ENCODE results near the gene NOS3. TPM values are rescaled to one million over a fixed set of nuclear protein-coding genes. Genes with fewer than 3 reads are reported as not detected.

Gene NOS3
- total RNA-seq, 1 donor from 2014 or later, result 0.22 TPM

- DNase-seq, result no peak
- TF ChIP-seq, protein P1, sequence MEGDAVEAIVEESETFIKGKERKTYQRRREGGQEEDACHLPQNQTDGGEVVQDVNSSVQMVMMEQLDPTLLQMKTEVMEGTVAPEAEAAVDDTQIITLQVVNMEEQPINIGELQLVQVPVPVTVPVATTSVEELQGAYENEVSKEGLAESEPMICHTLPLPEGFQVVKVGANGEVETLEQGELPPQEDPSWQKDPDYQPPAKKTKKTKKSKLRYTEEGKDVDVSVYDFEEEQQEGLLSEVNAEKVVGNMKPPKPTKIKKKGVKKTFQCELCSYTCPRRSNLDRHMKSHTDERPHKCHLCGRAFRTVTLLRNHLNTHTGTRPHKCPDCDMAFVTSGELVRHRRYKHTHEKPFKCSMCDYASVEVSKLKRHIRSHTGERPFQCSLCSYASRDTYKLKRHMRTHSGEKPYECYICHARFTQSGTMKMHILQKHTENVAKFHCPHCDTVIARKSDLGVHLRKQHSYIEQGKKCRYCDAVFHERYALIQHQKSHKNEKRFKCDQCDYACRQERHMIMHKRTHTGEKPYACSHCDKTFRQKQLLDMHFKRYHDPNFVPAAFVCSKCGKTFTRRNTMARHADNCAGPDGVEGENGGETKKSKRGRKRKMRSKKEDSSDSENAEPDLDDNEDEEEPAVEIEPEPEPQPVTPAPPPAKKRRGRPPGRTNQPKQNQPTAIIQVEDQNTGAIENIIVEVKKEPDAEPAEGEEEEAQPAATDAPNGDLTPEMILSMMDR (IDR thresholded peaks at IDR 0.05), result no peak
- Mint-ChIP-seq H3K27me3 (peaks cover 19% of the 10 kb centered on the region), H3K9me3 (no peaks in the 10 kb centered on the region), H3K27ac (no peak overlapping the region), H3K4me1 (peaks cover 25% of the 10 kb centered on the region), H3K36me3 (ENCODE audit: low read depth) (no peaks in the 10 kb centered on the region), H3K4me3 (no peak overlapping the region)
- CTCF ChIA-PET, result interaction anchor here (0.6 kb wide), 1 partner anchor 9 kb away, joined by 3 read pairs; no protein-coding TSS in a partner anchor
- ATAC-seq (ENCODE audit: low read depth), result no peak
- intact Hi-C loops (cut with micrococcal nuclease), result loop anchor here (10.0 kb wide), 1 partner anchor 1257 kb away; a partner anchor contains a TSS
- POLR2A ChIA-PET, result no interaction called here
These were observed 19.4 kb upstream of the NOS3 start for GRCh38 chr7:150971242-150972022.

DNA sequence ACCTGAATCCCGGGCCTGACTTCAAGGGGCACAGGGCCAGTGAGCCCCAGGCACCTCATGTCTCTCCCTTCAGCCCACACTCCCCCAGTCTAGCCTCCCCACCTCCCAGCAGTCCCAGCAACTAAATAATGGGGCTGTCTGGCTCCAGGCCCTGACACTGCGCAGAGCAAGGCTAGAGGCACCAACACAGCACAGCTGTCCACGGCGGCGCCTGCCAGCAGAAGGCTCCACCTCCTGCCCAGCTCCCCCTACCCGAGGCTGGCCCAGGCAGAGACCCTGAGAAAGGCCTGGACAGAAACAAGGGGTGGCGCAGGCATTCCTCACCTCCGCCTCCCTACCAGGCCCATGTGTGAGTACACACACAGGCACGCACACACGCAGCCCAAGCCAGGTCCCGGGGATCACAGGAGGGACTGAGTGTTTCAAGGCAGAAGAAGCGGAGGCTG is 18.8 kb upstream of the NOS3 start:
- POLR2A ChIA-PET, result no interaction called here
- H3K36me3 Mint-ChIP-seq (ENCODE audit: low read depth), result no peaks in the 10 kb centered on the region
- no peaks in the 10 kb centered on the region for H3K9me3 Mint-ChIP-seq
- CTCF ChIA-PET, result no interaction called here
- TF ChIP-seq, protein P1 (IDR thresholded peaks at IDR 0.05), result no peak
- no peak for DNase-seq
- ATAC-seq (ENCODE audit: low read depth), result no peak
- H3K4me3 Mint-ChIP-seq, result no peak overlapping the region
- H3K27ac Mint-ChIP-seq, result no peak overlapping the region
- peaks cover 22% of the 10 kb centered on the region for H3K27me3 Mint-ChIP-seq
- intact Hi-C loops (cut with micrococcal nuclease), result loop anchor here (10.0 kb wide), 1 partner anchor 1257 kb away; a partner anchor contains a TSS
- peaks cover 29% of the 10 kb centered on the region for H3K4me1 Mint-ChIP-seq

DNA sequence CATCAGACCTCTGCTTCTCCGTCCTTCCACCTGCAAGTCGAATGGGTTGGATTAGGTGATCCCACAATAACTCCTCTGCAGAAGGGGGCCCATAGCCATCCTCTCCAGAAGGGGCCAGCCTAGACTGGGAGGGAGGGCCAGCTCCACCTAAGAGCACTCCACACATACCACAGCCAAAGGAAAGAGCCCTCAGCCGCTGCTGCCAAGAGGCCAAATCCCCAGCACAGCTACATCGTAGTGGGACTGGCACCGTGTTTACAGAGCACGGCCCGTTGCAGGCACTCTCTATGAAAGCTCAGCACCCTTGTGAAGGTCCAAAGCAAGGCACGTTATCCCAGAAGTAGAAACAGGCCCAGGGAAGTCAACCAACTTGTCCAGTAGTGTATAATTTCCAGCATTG is 18.1 kb upstream of the NOS3 start:
- POLR2A ChIA-PET, result no interaction called here
- peaks cover 34% of the 10 kb centered on the region for H3K4me1 Mint-ChIP-seq
- intact Hi-C loops (cut with micrococcal nuclease), result loop anchor here (10.0 kb wide), 1 partner anchor 1258 kb away; a partner anchor contains a TSS
- H3K4me3 Mint-ChIP-seq, result no peak overlapping the region
- peaks cover 27% of the 10 kb centered on the region for H3K27me3 Mint-ChIP-seq
- CTCF ChIA-PET, result no interaction called here
- no peak overlapping the region for H3K27ac Mint-ChIP-seq
- no peak for ATAC-seq (ENCODE audit: low read depth)
- TF ChIP-seq, protein P1 (IDR thresholded peaks at IDR 0.05), result no peak
- DNase-seq, result no peak
- no peaks in the 10 kb centered on the region for H3K36me3 Mint-ChIP-seq (ENCODE audit: low read depth)
- H3K9me3 Mint-ChIP-seq, result no peaks in the 10 kb centered on the region

GRCh38 chr7:150973571-150974451 is 17.0 kb upstream of the NOS3 start:
- no peak for DNase-seq
- POLR2A ChIA-PET, result interaction anchor here (0.8 kb wide), 1 partner anchor 9 kb away, joined by 3 read pairs; no protein-coding TSS in a partner anchor

More at GRCh38 chr7:150973571-150974451, 17.0 kb upstream of the NOS3 start:
- no peaks in the 10 kb centered on the region for H3K36me3 Mint-ChIP-seq (ENCODE audit: low read depth)
- ATAC-seq (ENCODE audit: low read depth), result no peak
- TF ChIP-seq, protein P1 (IDR thresholded peaks at IDR 0.05), result no peak
- intact Hi-C loops (cut with micrococcal nuclease), result loop anchor here (1.0 to 10.0 kb wide), 4 partner anchors 10 to 1259 kb away; partner anchors contain the start of gene SLC4A2
- peak overlapping the region; percentile 85 for H3K4me3 Mint-ChIP-seq
- CTCF ChIA-PET, result interaction anchor here (2.0 kb wide), 1 partner anchor 10 kb away, joined by 6 read pairs; no protein-coding TSS in a partner anchor
- H3K4me1 Mint-ChIP-seq, result peaks cover 40% of the 10 kb centered on the region
- H3K27ac Mint-ChIP-seq, result no peak overlapping the region
- no peaks in the 10 kb centered on the region for H3K9me3 Mint-ChIP-seq
- peaks cover 30% of the 10 kb centered on the region for H3K27me3 Mint-ChIP-seq
